Activated CD4-positive, alpha-beta memory T cell treated with anti-CD3 and anti-CD28 coated beads, Interleukin-2, amount 10 ng/mL, durations not matched to agents 7 days and 5 days (primary cell): ENCODE measurements around the gene SLC13A2. TPM values are rescaled to one million over a fixed set of nuclear protein-coding genes. Genes with fewer than 3 reads are reported as not detected.

ENCODE experiments used
- CTCF ChIA-PET: fragments of 350-600 bp; sonication (Branson Sonifier 250); formaldehyde crosslinking; loops from one replicate; lab custom pipeline; 2021; ENCODE audit warnings: antibody characterized with exemption, inconsistent platforms; lab: Charles Lee
- POLR2A ChIA-PET: fragments of 350-600 bp; sonication (Branson Sonifier 250); formaldehyde crosslinking; loops from one replicate; lab custom pipeline; 2021; ENCODE audit warnings: antibody characterized with exemption; lab: Charles Lee
- DNase-seq: peaks from one replicate; pipeline ENCODE4 v3.0.0-alpha.2; 2020
- H3K27ac Mint-ChIP-seq: one replicate; pipeline ENCODE4 v1.8.0; 2021; ENCODE audit warnings: mild to moderate bottlenecking, mixed read lengths
- H3K27me3 Mint-ChIP-seq: one replicate; pipeline ENCODE4 v1.8.0; 2021; ENCODE audit warnings: mixed read lengths
- H3K36me3 Mint-ChIP-seq: one replicate; pipeline ENCODE4 v1.8.0; 2021; ENCODE audit warnings: low read depth, mixed read lengths
- H3K4me1 Mint-ChIP-seq: one replicate; pipeline ENCODE4 v1.8.0; 2021; ENCODE audit warnings: mixed read lengths
- H3K4me3 Mint-ChIP-seq: one replicate; pipeline ENCODE4 v1.8.0; 2021; ENCODE audit warnings: mild to moderate bottlenecking, mixed read lengths
- H3K9me3 Mint-ChIP-seq: one replicate; pipeline ENCODE4 v1.8.0; 2021; ENCODE audit warnings: mixed read lengths
- total RNA-seq, 2 experiments: library from RNA; stranded (reverse); gene quantifications; one replicate each; pipeline ENCODE4 v1.2.3, GENCODE V29; 2021

The SLC13A2 gene
- total RNA-seq, 2 experiments from 2014 or later, result not detected

- peaks cover 20% of the 10 kb centered on the region for H3K4me1 Mint-ChIP-seq
- no peaks in the 10 kb centered on the region for H3K36me3 Mint-ChIP-seq
- CTCF ChIA-PET, result interaction anchor here (1.4 kb wide), 1 partner anchor 58 kb away, joined by 3 read pairs; no protein-coding TSS in a partner anchor
- no peaks in the 10 kb centered on the region for H3K9me3 Mint-ChIP-seq
- POLR2A ChIA-PET, result no interaction called here
- no peak overlapping the region for H3K27ac Mint-ChIP-seq
- H3K27me3 Mint-ChIP-seq, result no peaks in the 10 kb centered on the region
- H3K4me3 Mint-ChIP-seq, result no peak overlapping the region
- no peak for DNase-seq
These were observed 1.9 kb downstream of the SLC13A2 start for GRCh38 chr17:28475151-28475900.

GRCh38 chr17:28476076-28476865, 2.8 kb downstream of the SLC13A2 start:
- no peak overlapping the region for H3K27ac Mint-ChIP-seq
- H3K4me3 Mint-ChIP-seq, result no peak overlapping the region
- CTCF ChIA-PET, result interaction anchor here (0.7 to 1.4 kb wide), 2 partner anchors 37 to 59 kb away, joined by 3 read pairs; no protein-coding TSS in a partner anchor
- no peak for DNase-seq
- POLR2A ChIA-PET, result no interaction called here
- no peaks in the 10 kb centered on the region for H3K9me3 Mint-ChIP-seq
- H3K36me3 Mint-ChIP-seq, result no peaks in the 10 kb centered on the region
- peaks cover 14% of the 10 kb centered on the region for H3K4me1 Mint-ChIP-seq
- no peaks in the 10 kb centered on the region for H3K27me3 Mint-ChIP-seq

GRCh38 chr17:28477928-28478327, 4.5 kb downstream of the SLC13A2 start:
- POLR2A ChIA-PET, result no interaction called here
- Mint-ChIP-seq H3K9me3 (no peaks in the 10 kb centered on the region), H3K4me3 (no peak overlapping the region), H3K36me3 (no peaks in the 10 kb centered on the region), H3K27ac (no peak overlapping the region), H3K4me1 (peaks cover 14% of the 10 kb centered on the region), H3K27me3 (no peaks in the 10 kb centered on the region)
- no peak for DNase-seq
- CTCF ChIA-PET, result no interaction called here

- H3K27ac Mint-ChIP-seq, result no peak overlapping the region
- DNase-seq, result no peak
- no peaks in the 10 kb centered on the region for H3K27me3 Mint-ChIP-seq
- ChIA-PET POLR2A (no interaction called here), CTCF (no interaction called here)
- H3K36me3 Mint-ChIP-seq, result no peaks in the 10 kb centered on the region
- no peaks in the 10 kb centered on the region for H3K9me3 Mint-ChIP-seq
- H3K4me3 Mint-ChIP-seq, result no peak overlapping the region
- H3K4me1 Mint-ChIP-seq, result peaks cover 19% of the 10 kb centered on the region
These were observed 5.5 kb downstream of the SLC13A2 start for GRCh38 chr17:28478712-28479615.

GRCh38 chr17:28480278-28480677, 6.8 kb downstream of the SLC13A2 start:
- DNase-seq, result no peak
- peaks cover 26% of the 10 kb centered on the region for H3K4me1 Mint-ChIP-seq
- CTCF ChIA-PET, result no interaction called here
- H3K4me3 Mint-ChIP-seq, result no peak overlapping the region
- no peak overlapping the region for H3K27ac Mint-ChIP-seq
- H3K36me3 Mint-ChIP-seq, result no peaks in the 10 kb centered on the region
- no peaks in the 10 kb centered on the region for H3K27me3 Mint-ChIP-seq
- POLR2A ChIA-PET, result no interaction called here
- H3K9me3 Mint-ChIP-seq, result no peaks in the 10 kb centered on the region

GRCh38 chr17:28480799-28481571, 7.5 kb downstream of the SLC13A2 start:
- H3K27me3 Mint-ChIP-seq, result no peaks in the 10 kb centered on the region
- H3K4me3 Mint-ChIP-seq, result no peak overlapping the region
- ChIA-PET POLR2A (no interaction called here), CTCF (no interaction called here)
- peaks cover 19% of the 10 kb centered on the region for H3K4me1 Mint-ChIP-seq
- no peak overlapping the region for H3K27ac Mint-ChIP-seq
- no peaks in the 10 kb centered on the region for H3K36me3 Mint-ChIP-seq
- H3K9me3 Mint-ChIP-seq, result no peaks in the 10 kb centered on the region
- no peak for DNase-seq

GRCh38 chr17:28482551-28483199, 9.2 kb downstream of the SLC13A2 start:
- no peak overlapping the region for H3K4me3 Mint-ChIP-seq
- no peaks in the 10 kb centered on the region for H3K27me3 Mint-ChIP-seq
- no peaks in the 10 kb centered on the region for H3K9me3 Mint-ChIP-seq
- H3K27ac Mint-ChIP-seq, result no peak overlapping the region
- ChIA-PET POLR2A (no interaction called here), CTCF (no interaction called here)
- no peaks in the 10 kb centered on the region for H3K36me3 Mint-ChIP-seq
- no peak for DNase-seq
- peaks cover 14% of the 10 kb centered on the region for H3K4me1 Mint-ChIP-seq

- H3K9me3 Mint-ChIP-seq, result no peaks in the 10 kb centered on the region
- H3K27ac Mint-ChIP-seq, result no peak overlapping the region
- no peak for DNase-seq
- no peak overlapping the region for H3K4me3 Mint-ChIP-seq
- ChIA-PET POLR2A (no interaction called here), CTCF (interaction anchor here (0.6 to 3.1 kb wide), 3 partner anchors 10 to 82 kb away, joined by 3 to 11 read pairs (median 4); no protein-coding TSS in a partner anchor)
- H3K27me3 Mint-ChIP-seq, result no peaks in the 10 kb centered on the region
- no peaks in the 10 kb centered on the region for H3K36me3 Mint-ChIP-seq
- H3K4me1 Mint-ChIP-seq, result peaks cover 14% of the 10 kb centered on the region
These were observed 10.9 kb downstream of the SLC13A2 start for GRCh38 chr17:28484296-28484695.

- H3K4me1 Mint-ChIP-seq, result peaks cover 14% of the 10 kb centered on the region
- no peaks in the 10 kb centered on the region for H3K27me3 Mint-ChIP-seq
- H3K27ac Mint-ChIP-seq, result no peak overlapping the region
- H3K9me3 Mint-ChIP-seq, result no peaks in the 10 kb centered on the region
- ChIA-PET POLR2A (no interaction called here), CTCF (interaction anchor here (0.6 to 3.1 kb wide), 2 partner anchors 9 to 81 kb away, joined by 4 to 11 read pairs; no protein-coding TSS in a partner anchor)
- DNase-seq, result no peak
- no peaks in the 10 kb centered on the region for H3K36me3 Mint-ChIP-seq
- no peak overlapping the region for H3K4me3 Mint-ChIP-seq
These were observed 11.6 kb downstream of the SLC13A2 start for GRCh38 chr17:28485049-28485448.

GRCh38 chr17:28487881-28488532, 14.6 kb downstream of the SLC13A2 start:
- Mint-ChIP-seq H3K4me3 (no peak overlapping the region), H3K36me3 (no peaks in the 10 kb centered on the region), H3K9me3 (no peaks in the 10 kb centered on the region), H3K27ac (no peak overlapping the region), H3K4me1 (peaks cover 14% of the 10 kb centered on the region), H3K27me3 (peaks cover 7% of the 10 kb centered on the region)
- POLR2A ChIA-PET, result no interaction called here
- no peak for DNase-seq
- CTCF ChIA-PET, result no interaction called here

GRCh38 chr17:28488533-28489276, 15.3 kb downstream of the SLC13A2 start:
- H3K9me3 Mint-ChIP-seq, result no peaks in the 10 kb centered on the region
- DNase-seq, result no peak
- H3K4me1 Mint-ChIP-seq, result peaks cover 12% of the 10 kb centered on the region
- H3K27ac Mint-ChIP-seq, result no peak overlapping the region
- CTCF ChIA-PET, result no interaction called here
- POLR2A ChIA-PET, result no interaction called here
- no peak overlapping the region for H3K4me3 Mint-ChIP-seq
- no peaks in the 10 kb centered on the region for H3K36me3 Mint-ChIP-seq
- H3K27me3 Mint-ChIP-seq, result peaks cover 8% of the 10 kb centered on the region
